Activated gamma-delta T cell treated with Interleukin-2 at 50 U/mL for 16 hours (primary cell): ENCODE measurements around the gene TPRN.
A peak's percentile ranks its signal among the peaks of the same experiment; 100 is the strongest.
"Not testable (repeated sequence)": the region's sequence is repeated elsewhere in the genome, so short reads cannot be mapped to it uniquely, and the experiment has no call there.

Experiments used
- DNase-seq: peaks from one replicate; pipeline ENCODE4 v3.0.0-alpha.2; 2020

Gene TPRN

GRCh38 chr9:137200311-137201204, at the start of gene TPRN:
Gene TPRN (minus strand): TSS chr9:137200741. CDS start chr9:137200711, 30 bp downstream.
- DNase-seq = peak; percentile 99

GRCh38 chr9:137247916-137248175, 47.3 kb upstream of the TPRN start:
- no peak for DNase-seq

GRCh38 chr9:137247135-137247915, 46.8 kb upstream of the TPRN start:
- no peak for DNase-seq

GRCh38 chr9:137245450-137246421, 45.2 kb upstream of the TPRN start:
- no peak for DNase-seq

GRCh38 chr9:137244486-137245449, 44.2 kb upstream of the TPRN start:
- DNase-seq = no peak

- DNase-seq = no peak
Observed at GRCh38 chr9:137243626-137244485, 43.3 kb upstream of the TPRN start.

- DNase-seq = not testable (repeated sequence)
Observed at GRCh38 chr9:137243266-137243625, 42.7 kb upstream of the TPRN start.

GRCh38 chr9:137242269-137243203, 42.0 kb upstream of the TPRN start:
- DNase-seq = no peak

- peak; percentile 78 for DNase-seq
Observed at GRCh38 chr9:137241490-137242268, 41.1 kb upstream of the TPRN start.

GRCh38 chr9:137240841-137241489, 40.4 kb upstream of the TPRN start, which contains the start of gene TUBB4B:
Gene TUBB4B (plus strand): TSS chr9:137241287. CDS start chr9:137241361, 74 bp downstream.
- peak; percentile 98 for DNase-seq

GRCh38 chr9:137240318-137240840, 39.8 kb upstream of the TPRN start:
- peak; percentile 66 for DNase-seq

GRCh38 chr9:137239541-137240200, 39.1 kb upstream of the TPRN start:
- DNase-seq = not testable (repeated sequence)

GRCh38 chr9:137237759-137238726, 37.5 kb upstream of the TPRN start:
- DNase-seq = no peak

- no peak for DNase-seq
Observed at GRCh38 chr9:137236936-137237421, 36.4 kb upstream of the TPRN start.

- peak; percentile 91 for DNase-seq
Observed at GRCh38 chr9:137236238-137236935, 35.8 kb upstream of the TPRN start.
